ENCODE data around the gene FLT4.

FLT4 gene

GRCh38 chr5:180625125-180625790, 24.1 kb downstream of the FLT4 start:
- no peak for DNase-seq

GRCh38 chr5:180624587-180624986, 24.8 kb downstream of the FLT4 start:
- no peak for DNase-seq

GRCh38 chr5:180623844-180624243, 25.6 kb downstream of the FLT4 start:
- DNase-seq = no peak

GRCh38 chr5:180623411-180623834, 26.0 kb downstream of the FLT4 start:
- DNase-seq = no peak

GRCh38 chr5:180622910-180623309, 26.5 kb downstream of the FLT4 start:
- no peak for DNase-seq

GRCh38 chr5:180621311-180621710, 28.1 kb downstream of the FLT4 start:
- no peak for DNase-seq

GRCh38 chr5:180620014-180620413, 29.4 kb downstream of the FLT4 start:
- no peak for DNase-seq

- DNase-seq = no peak
These were observed 29.9 kb downstream of the FLT4 start for GRCh38 chr5:180619563-180619915.

GRCh38 chr5:180618829-180619562, 30.4 kb downstream of the FLT4 start:
- DNase-seq = peak; percentile 82

- DNase-seq = no peak
These were observed 30.9 kb downstream of the FLT4 start for GRCh38 chr5:180618487-180618828.

GRCh38 chr5:180613814-180614188, 35.6 kb downstream of the FLT4 start:
- no peak for DNase-seq

GRCh38 chr5:180613188-180613813, 36.1 kb downstream of the FLT4 start:
- no peak for DNase-seq

GRCh38 chr5:180612683-180613082, 36.7 kb downstream of the FLT4 start:
- no peak for DNase-seq

GRCh38 chr5:180611140-180611850, 38.1 kb downstream of the FLT4 start:
- DNase-seq = no peak

- no peak for DNase-seq
These were observed 39.4 kb downstream of the FLT4 start for GRCh38 chr5:180609817-180610550.

GRCh38 chr5:180609386-180609785, 40.0 kb downstream of the FLT4 start:
- no peak for DNase-seq

- DNase-seq = no peak
These were observed 40.7 kb downstream of the FLT4 start for GRCh38 chr5:180608572-180609310.

GRCh38 chr5:180607861-180608571, 41.4 kb downstream of the FLT4 start:
- no peak for DNase-seq

- no peak for DNase-seq
These were observed 43.1 kb downstream of the FLT4 start for GRCh38 chr5:180606215-180606785.

GRCh38 chr5:180605554-180606214, 43.7 kb downstream of the FLT4 start:
- peak; percentile 49 for DNase-seq

GRCh38 chr5:180604271-180604670, 45.1 kb downstream of the FLT4 start:
- no peak for DNase-seq
